Stimulated activated CD4-positive, alpha-beta T cell treated with anti-CD3 and anti-CD28 coated beads, Interleukin-1b, Interleukin-23, amount 100 ng/mL, for 4 hours (primary cell): ENCODE results near the gene SCIN.
"Not testable (repeated sequence)": the region's sequence is repeated elsewhere in the genome, so short reads cannot be mapped to it uniquely, and the experiment has no call there.

Experiments used
- DNase-seq, 2 donors: peaks; one replicate each; pipeline ENCODE4 v3.0.0-alpha.2; 2020; ENCODE audit warnings: low read depth in 2 of 2

The SCIN gene

DNA sequence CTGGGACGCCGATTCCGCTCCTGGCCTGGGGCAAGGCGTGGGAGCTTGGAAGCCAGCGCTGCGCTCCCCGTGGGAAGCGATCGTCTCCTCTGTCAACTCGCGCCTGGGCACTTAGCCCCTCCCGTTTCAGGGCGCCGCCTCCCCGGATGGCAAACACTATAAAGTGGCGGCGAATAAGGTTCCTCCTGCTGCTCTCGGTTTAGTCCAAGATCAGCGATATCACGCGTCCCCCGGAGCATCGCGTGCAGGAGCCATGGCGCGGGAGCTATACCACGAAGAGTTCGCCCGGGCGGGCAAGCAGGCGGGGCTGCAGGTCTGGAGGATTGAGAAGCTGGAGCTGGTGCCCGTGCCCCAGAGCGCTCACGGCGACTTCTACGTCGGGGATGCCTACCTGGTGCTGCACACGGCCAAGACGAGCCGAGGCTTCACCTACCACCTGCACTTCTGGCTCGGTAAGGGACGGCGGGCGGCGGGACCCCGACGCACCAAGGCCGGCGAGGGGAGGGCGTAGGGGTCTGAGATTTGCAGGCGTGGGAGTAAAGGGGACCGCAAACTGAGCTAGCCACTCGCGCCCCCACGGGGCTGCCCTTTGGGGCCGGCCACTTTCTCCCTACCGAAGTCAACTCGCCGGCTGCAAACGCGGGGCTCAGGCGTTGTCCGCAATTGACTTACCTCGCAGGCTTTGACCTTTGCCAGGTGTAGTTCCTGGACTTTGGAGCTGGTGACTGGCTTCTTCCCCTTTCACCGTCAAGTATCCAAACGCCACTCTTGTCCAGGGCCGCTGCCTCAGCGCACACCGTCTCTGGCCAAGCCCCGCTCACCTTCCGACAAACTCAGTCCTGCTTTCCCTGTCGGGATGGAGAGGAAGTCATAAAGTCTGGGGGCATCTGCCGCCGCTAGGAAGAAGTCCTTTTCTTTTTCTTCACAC lies at the start of gene SCIN:
Gene SCIN (plus strand): TSS at position 187 of the 928 bp plus-strand sequence. CDS start 67 bp downstream, at position 254.
- DNase-seq = no peak

- no peak for DNase-seq
Measured at GRCh38 chr7:12524794-12525386, 45.6 kb upstream of the SCIN start.

DNA sequence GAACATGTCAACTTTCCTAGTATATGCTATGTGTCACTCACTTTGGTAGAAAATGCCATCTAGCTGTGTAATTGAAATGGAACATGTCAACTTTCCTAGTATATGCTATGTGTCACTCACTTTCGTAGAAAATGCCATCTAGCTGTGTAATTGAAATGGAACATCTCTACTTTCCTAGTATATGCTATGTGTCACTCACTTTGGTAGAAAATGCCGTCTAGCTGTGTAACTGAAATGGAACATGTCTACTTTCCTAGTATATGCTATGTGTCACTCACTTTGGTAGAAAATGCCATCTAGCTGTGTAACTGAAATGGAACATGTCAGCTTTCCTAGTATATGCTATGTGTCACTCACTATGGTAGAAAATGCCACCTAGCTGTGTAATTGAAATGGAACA lies 43.8 kb upstream of the SCIN start:
- not testable (repeated sequence) for DNase-seq

GRCh38 chr7:12527670-12528069 lies 42.9 kb upstream of the SCIN start:
- DNase-seq = not testable (repeated sequence)

GRCh38 chr7:12529971-12530710 lies 40.4 kb upstream of the SCIN start:
- DNase-seq = no peak

- no peak for DNase-seq
Measured at GRCh38 chr7:12531784-12532183, 38.7 kb upstream of the SCIN start.

DNA sequence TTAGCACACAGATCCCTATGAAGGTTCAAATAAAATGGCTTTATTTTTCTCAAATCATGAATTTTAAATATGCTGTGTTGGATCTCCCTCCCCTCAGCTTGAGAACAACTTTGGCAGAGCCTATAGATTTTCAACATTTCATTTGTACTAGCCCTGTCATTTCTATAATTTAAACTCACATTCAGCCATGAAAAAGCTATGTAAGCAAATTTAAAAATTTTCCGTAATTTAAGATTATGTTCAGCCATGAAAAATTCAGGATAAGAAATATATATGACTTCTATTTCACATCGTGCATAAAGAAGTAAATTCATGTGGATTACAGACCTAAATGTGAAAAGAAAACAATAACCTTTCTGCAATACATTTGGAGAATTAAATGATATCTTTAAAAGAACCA lies 36.5 kb upstream of the SCIN start:
- DNase-seq = no peak

GRCh38 chr7:12539681-12540080 lies 30.8 kb upstream of the SCIN start:
- DNase-seq = no peak

DNA sequence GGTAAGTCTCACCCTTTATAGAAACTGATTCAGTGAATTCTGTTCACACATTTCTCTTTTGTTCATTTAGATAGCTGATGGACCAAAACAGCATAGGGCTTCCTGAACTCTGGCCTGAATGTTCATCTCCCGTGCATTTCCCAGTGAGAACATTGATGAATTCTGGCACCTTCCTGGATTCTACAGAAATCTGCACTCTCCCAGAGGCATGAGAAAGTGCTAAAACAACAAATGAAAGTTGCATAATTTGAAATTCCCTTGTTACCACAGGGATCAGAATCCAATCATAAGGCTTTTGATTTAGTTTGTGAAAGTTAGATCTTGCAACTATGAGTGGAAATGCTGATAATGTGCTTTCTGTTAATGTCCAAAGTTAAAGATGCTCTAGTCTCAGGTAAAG lies 29.7 kb upstream of the SCIN start:
- no peak for DNase-seq

DNA sequence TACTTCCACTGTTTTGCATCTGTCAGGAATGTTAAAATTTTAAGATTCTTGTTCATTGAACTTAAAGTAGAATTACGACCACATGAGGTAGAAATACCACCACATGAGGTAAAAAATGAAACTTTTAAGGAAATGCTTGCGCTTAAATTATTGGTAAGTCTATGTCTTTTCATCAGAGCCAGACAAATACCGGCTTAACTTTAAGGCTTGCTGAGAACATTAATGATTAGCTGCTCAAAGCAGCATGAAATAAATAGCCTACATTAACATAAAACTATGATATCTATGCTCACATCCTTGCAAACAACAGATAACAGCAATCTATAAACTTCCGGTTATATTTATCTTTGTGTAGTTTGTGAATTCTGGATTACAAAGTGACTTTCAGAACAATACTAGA lies 26.9 kb upstream of the SCIN start:
- no peak for DNase-seq

- DNase-seq = no peak
Measured at GRCh38 chr7:12549106-12549505, 21.4 kb upstream of the SCIN start.

DNA sequence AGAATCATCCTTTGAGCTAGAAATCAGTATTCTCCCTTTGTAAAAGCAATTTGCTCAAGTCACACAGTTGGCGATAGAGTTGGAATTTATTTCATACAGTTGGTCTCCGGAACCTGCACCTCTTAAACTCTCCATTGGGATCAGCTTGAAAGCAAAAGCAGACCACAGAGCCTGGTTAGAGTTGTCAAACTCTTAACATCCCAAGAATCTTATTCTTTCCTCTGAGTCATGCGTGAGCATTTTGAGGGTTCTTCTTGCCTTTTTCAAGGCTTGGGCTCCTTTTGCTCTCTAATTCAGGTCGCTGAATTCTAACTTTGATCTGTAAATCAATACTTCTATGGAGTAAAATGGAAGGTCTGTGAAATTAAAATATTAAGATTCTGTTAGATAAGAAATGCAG lies 19.6 kb upstream of the SCIN start:
- no peak for DNase-seq

DNA sequence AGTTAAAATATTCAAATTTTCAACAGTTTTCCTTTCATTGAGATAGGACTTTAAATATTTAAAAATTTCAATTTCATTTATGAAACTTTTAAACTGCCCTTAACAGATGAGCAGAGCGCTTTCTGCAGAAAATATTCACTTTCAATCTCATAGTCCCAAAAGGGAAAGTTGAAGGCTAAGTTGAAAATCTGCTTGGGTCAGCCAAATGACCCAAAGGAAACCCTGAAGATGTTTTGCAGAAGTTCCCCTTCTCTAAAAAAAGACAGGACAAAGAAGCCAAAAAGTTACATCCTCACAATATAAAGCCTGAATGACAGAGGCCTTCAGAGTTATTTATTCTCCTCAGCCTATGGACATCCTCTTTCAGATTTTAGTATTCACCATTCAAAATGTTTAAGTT lies 17.6 kb upstream of the SCIN start:
- no peak for DNase-seq

DNA sequence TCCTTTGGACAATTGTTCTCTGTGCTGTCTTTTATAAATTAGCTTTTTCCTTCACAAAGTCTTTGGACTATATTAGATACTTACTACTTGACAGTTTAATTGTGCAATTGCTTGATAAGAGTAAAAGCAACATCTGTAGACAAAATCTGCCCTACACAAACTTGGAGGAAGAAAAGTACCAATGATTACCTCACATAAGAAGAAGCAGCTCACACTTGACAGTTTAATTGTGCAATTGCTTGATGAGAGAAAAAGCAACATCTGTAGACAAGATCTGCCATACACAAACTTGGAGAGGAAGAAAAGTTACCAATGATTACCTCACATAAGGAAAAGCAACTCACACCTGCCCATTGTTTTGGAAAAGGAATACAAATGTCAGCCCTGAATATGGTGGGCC lies 17.1 kb upstream of the SCIN start:
- DNase-seq = no peak

DNA sequence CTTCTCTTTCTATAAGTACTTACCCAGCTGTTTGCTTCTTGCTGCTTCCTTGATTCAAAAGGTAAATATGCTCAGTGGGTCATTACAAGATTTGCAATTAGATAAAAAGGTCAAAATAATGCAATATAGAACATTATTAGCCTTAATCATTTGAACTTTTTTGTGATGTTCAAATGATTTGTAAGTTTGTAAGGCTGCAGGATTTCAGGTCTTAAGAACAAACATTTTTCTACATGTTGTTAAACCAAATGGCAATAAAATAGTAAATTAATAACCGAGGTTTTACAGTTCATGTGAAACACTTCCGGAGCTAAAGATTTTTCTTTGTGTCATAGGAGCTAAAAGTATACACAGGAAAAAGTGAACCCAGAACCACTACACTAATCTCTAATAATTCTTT lies 16.2 kb upstream of the SCIN start:
- no peak for DNase-seq

GRCh38 chr7:12554872-12555271 lies 15.6 kb upstream of the SCIN start:
- no peak for DNase-seq

DNA sequence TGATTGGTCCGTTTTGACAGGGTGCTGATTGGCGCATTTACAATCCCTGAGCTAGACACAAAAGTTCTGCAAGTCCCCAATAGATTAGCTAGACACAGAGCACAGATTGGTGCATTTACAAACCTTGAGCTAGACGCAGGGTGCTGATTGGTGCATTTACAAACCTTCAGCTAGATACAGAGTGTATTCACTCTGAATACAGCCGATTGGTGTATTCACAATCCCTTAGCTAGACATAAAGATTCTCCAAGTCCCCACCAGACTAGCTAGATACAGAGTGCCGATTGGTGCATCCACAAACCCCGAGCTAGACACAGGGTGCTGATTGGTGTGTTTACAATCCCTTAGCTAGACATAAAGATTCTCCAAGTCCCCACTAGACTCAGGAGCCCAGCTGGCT lies 14.8 kb upstream of the SCIN start:
- DNase-seq = not testable (repeated sequence)

DNA sequence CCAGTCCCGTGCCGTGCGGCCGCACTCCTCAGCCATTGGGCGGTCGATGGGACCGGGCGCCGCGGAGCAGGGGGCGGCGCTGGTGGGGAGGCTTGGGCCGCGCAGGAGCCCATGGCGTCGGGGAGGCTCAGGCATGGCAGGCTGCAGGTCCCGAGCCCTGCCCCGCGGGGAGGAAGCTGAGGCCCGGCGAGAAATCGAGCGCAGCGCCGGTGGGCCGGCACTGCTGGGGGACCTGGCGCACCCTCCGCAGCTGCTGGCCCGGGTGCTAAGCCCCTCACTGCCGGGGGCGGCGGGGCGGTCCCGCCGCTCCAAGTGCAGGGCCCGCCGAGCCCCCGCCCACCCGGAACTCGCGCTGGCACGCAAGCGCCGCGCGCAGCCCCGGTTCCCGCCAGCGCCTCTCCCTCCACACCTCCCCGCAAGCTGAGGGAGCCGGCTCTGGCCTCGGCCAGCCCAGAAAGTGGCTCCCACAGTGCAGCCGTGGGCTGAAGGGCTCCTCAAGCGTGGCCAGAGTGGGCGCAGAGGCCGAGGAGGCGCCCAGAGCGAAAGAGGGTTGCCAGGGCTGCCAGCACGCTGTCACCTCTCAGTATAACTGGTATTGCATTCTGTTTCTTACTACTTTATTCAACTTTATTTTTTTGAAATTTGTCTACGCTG lies 14.3 kb upstream of the SCIN start:
- not testable (repeated sequence) for DNase-seq

DNA sequence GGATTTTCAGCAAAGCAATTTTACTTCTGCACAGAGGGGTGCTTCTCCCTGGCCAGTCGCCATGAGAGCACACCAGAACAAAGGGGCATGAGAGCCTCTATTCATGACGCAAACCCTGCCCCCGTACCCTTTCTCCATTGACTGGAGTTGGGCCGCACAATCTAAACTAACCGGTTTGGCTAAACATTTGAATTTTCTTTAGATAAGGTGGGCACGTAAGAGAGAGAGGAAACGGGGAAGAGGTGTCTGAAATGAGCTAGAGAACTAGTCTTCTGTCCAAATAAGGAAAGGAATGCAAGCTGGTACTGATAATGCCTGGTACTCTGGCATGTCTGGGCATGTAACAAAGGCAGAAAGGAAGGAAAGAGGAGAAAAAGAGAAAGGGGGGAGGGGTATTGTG lies 13.2 kb upstream of the SCIN start:
- no peak for DNase-seq

- no peak for DNase-seq
Measured at GRCh38 chr7:12564996-12565764, 5.3 kb upstream of the SCIN start.

- no peak for DNase-seq
Measured at GRCh38 chr7:12565873-12566272, 4.6 kb upstream of the SCIN start.
